Caco-2 (cell line): ENCODE results near the gene UBTD2. TPM values are rescaled to one million over a fixed set of nuclear protein-coding genes. Genes with fewer than 3 reads are reported as not detected.

ENCODE experiments used
- BruUV-seq: library from RNA; stranded (reverse); fragments of 400-500 nt; replicated peaks from 2 replicates; lab custom pipeline; 2021; lab: Mats Ljungman, UMichigan
- CTCF ChIA-PET: fragments of 300-600 bp; sonication (Branson Sonifier 250); formaldehyde crosslinking; loops from one replicate; lab custom pipeline; 2022; ENCODE audit warnings: antibody characterized with exemption; lab: Charles Lee
- POLR2A ChIA-PET: fragments of 300-600 bp; sonication (Branson Sonifier 250); formaldehyde crosslinking; loops from one replicate; lab custom pipeline; 2022; ENCODE audit warnings: antibody characterized with exemption; lab: Charles Lee
- DNase-seq, 2 experiments: peaks; one replicate each; pipeline versions ENCODE4 v3.0.0 to v3.0.0-alpha.2; 2020 to 2022
- H3K27me3 ChIP-seq: replicated peaks from 2 replicates; pipeline ENCODE4 v1.6.0; 2011; ENCODE audit warnings: low read length; ENCODE audit not compliant: control insufficient read depth, insufficient read depth
- H3K36me3 ChIP-seq: 2 replicates; pipeline ENCODE4 v1.5.1; 2011; ENCODE audit warnings: low read length; ENCODE audit not compliant: control insufficient read depth, insufficient read depth
- H3K4me1 ChIP-seq: fragments of 250-450 bp; sonication (Bioruptor Pico); 2 replicates; pipeline ENCODE4 v1.5.1; 2020; ENCODE audit warnings: mild to moderate bottlenecking
- H3K4me3 ChIP-seq: 2 replicates; pipeline ENCODE4 v1.5.1; 2011; ENCODE audit warnings: low read depth, mild to moderate bottlenecking, control low read depth, low read length
- H3K9me3 ChIP-seq: fragments of 250-450 bp; sonication (Bioruptor Pico); 2 replicates; pipeline ENCODE4 v1.5.1; 2020; ENCODE audit warnings: mild to moderate bottlenecking, moderate library complexity
- H3K27ac Mint-ChIP-seq: one replicate; pipeline ENCODE4 v1.8.0; 2022; ENCODE audit warnings: mixed read lengths; ENCODE audit not compliant: unreplicated experiment
- H3K27me3 Mint-ChIP-seq: one replicate; pipeline ENCODE4 v1.8.0; 2022; ENCODE audit warnings: mixed read lengths; ENCODE audit not compliant: insufficient read depth, unreplicated experiment
- H3K36me3 Mint-ChIP-seq: one replicate; pipeline ENCODE4 v1.8.0; 2022; ENCODE audit warnings: mild to moderate bottlenecking, mixed read lengths; ENCODE audit not compliant: insufficient read depth, unreplicated experiment
- H3K4me1 Mint-ChIP-seq: one replicate; pipeline ENCODE4 v1.8.0; 2022; ENCODE audit warnings: low read depth, mixed read lengths; ENCODE audit not compliant: unreplicated experiment
- H3K4me3 Mint-ChIP-seq: one replicate; pipeline ENCODE4 v1.8.0; 2022; ENCODE audit warnings: mild to moderate bottlenecking, moderate library complexity, mixed read lengths; ENCODE audit not compliant: unreplicated experiment
- H3K9me3 Mint-ChIP-seq: one replicate; pipeline ENCODE4 v1.8.0; 2022; ENCODE audit warnings: mixed read lengths; ENCODE audit not compliant: unreplicated experiment
- CTCF ChIP-seq, 2 experiments: fragments of 200-600 bp in 1 of 2; IDR thresholded peaks; 1 replicate in 1 of 2; 2 replicates in 1 of 2; pipeline versions ENCODE4 v1.5.1 to v1.8.0; 2011 to 2022; ENCODE audit warnings: antibody characterized with exemption in 1 of 2, control low read depth in 1 of 2, inconsistent platforms in 1 of 2, low read depth in 1 of 2, low read length in 1 of 2, mild to moderate bottlenecking in 1 of 2, moderate library complexity in 1 of 2; ENCODE audit not compliant: insufficient read depth in 1 of 2, severe bottlenecking in 1 of 2, unreplicated experiment in 1 of 2
- intact Hi-C: fragments of 100-400 bp; cut with micrococcal nuclease; formaldehyde crosslinking; loops from one replicate; pipeline ENCODE4 v1.10.0; 2022; ENCODE audit not compliant: unreplicated experiment
- total RNA-seq: library from RNA; stranded (reverse); gene quantifications from 2 replicates; pipeline ENCODE4 v1.2.3, GENCODE V29; 2022

UBTD2 gene
- total RNA-seq, 1 experiment from 2014 or later = 32.4 TPM

- Histone ChIP-seq H3K4me1 (peaks cover 5% of the 10 kb centered on the region; the same call in 1 of the 2 replicates), H3K4me3 (no peak overlapping the region), H3K36me3 (peaks cover 1% of the 10 kb centered on the region; the same call in 1 of the 2 replicates), H3K9me3 (no peaks in the 10 kb centered on the region), H3K27me3 (no peaks in the 10 kb centered on the region)
- peaks cover 34% of the 10 kb centered on the region for H3K36me3 Mint-ChIP-seq
- no peaks in the 10 kb centered on the region for H3K27me3 Mint-ChIP-seq
- intact Hi-C loops = no loop called here
- ChIA-PET CTCF (no interaction called here), POLR2A (no interaction called here)
- no peak overlapping the region for H3K4me3 Mint-ChIP-seq
- no peak for TF ChIP-seq CTCF (IDR thresholded peaks at IDR 0.05; ENCODE audit: insufficient read depth in 1 of 2, low read depth in 1 of 2, low read length in 1 of 2, severe bottlenecking in 1 of 2, unreplicated experiment in 1 of 2)
- H3K27ac Mint-ChIP-seq = no peak overlapping the region
- BruUV-seq = no TSS peak
- peaks cover 15% of the 10 kb centered on the region for H3K4me1 Mint-ChIP-seq
- DNase-seq = no peak
- H3K9me3 Mint-ChIP-seq = no peaks in the 10 kb centered on the region
These were observed 38.5 kb downstream of the UBTD2 start for GRCh38 chr5:172245046-172245445.

- Mint-ChIP-seq H3K36me3 (peaks cover 26% of the 10 kb centered on the region), H3K27ac (no peak overlapping the region), H3K9me3 (no peaks in the 10 kb centered on the region), H3K27me3 (no peaks in the 10 kb centered on the region), H3K4me1 (peaks cover 17% of the 10 kb centered on the region), H3K4me3 (no peak overlapping the region)
- no peak for DNase-seq
- no TSS peak for BruUV-seq
- Histone ChIP-seq H3K27me3 (no peaks in the 10 kb centered on the region), H3K4me1 (peaks cover 13% of the 10 kb centered on the region), H3K9me3 (no peaks in the 10 kb centered on the region), H3K36me3 (peaks cover 1% of the 10 kb centered on the region; the same call in 1 of the 2 replicates), H3K4me3 (no peak overlapping the region)
- intact Hi-C loops = no loop called here
- TF ChIP-seq CTCF (IDR thresholded peaks at IDR 0.05; ENCODE audit: insufficient read depth in 1 of 2, low read depth in 1 of 2, low read length in 1 of 2, severe bottlenecking in 1 of 2, unreplicated experiment in 1 of 2) = no peak
- ChIA-PET POLR2A (no interaction called here), CTCF (no interaction called here)
These were observed 40.3 kb downstream of the UBTD2 start for GRCh38 chr5:172243302-172243701.

GRCh38 chr5:172238334-172238733 lies 45.2 kb downstream of the UBTD2 start:
- DNase-seq = no peak
- Mint-ChIP-seq H3K36me3 (peaks cover 18% of the 10 kb centered on the region), H3K4me3 (no peak overlapping the region), H3K9me3 (no peaks in the 10 kb centered on the region), H3K27me3 (no peaks in the 10 kb centered on the region), H3K4me1 (peaks cover 53% of the 10 kb centered on the region), H3K27ac (peak overlapping the region; percentile 10)
- no TSS peak for BruUV-seq
- peaks cover 2% of the 10 kb centered on the region for H3K36me3 ChIP-seq
- no peaks in the 10 kb centered on the region for H3K27me3 ChIP-seq
- no peak overlapping the region for H3K4me3 ChIP-seq
- ChIA-PET POLR2A (no interaction called here), CTCF (no interaction called here)
- intact Hi-C loops = no loop called here
- H3K9me3 ChIP-seq = no peaks in the 10 kb centered on the region
- H3K4me1 ChIP-seq = peaks cover 56% of the 10 kb centered on the region
- TF ChIP-seq CTCF (IDR thresholded peaks at IDR 0.05; ENCODE audit: insufficient read depth in 1 of 2, low read depth in 1 of 2, low read length in 1 of 2, severe bottlenecking in 1 of 2, unreplicated experiment in 1 of 2) = no peak
